SK-N-SH treated with all-trans-retinoic acid at 6 μM for 48 hours (cell line): ENCODE data around the gene TAAR9.
A peak's percentile ranks its signal among the peaks of the same experiment; 100 is the strongest.

Source experiments
- ATAC-seq: fragments of 200-7000 bp; cut with Tn5 transposase; 3 replicates; pipeline ENCODE4 v1.9.1; 2020; ENCODE audit warnings: mild to moderate bottlenecking, moderate library complexity
- ARNTL ChIP-seq: fragments of 450-650 bp; formaldehyde crosslinking; IDR thresholded peaks from 2 replicates; pipeline ENCODE4 v1.5.0; 2020; ENCODE audit warnings: low read depth, mild to moderate bottlenecking, moderate library complexity, borderline replicate concordance
- BACH2 ChIP-seq: fragments of 250-450 bp; sonication (Bioruptor Pico); IDR thresholded peaks from 2 replicates; pipeline ENCODE4 v1.9.0; 2021; ENCODE audit warnings: mild to moderate bottlenecking, borderline replicate concordance
- CSDC2 ChIP-seq: fragments of 250-450 bp; sonication (Bioruptor Pico); IDR thresholded peaks from 2 replicates; pipeline ENCODE4 v1.5.0; 2020; ENCODE audit warnings: mild to moderate bottlenecking, moderate library complexity
- ESRRG ChIP-seq: fragments of 250-450 bp; sonication (Bioruptor Pico); IDR thresholded peaks from 2 replicates; pipeline ENCODE4 v1.6.1; 2021; ENCODE audit warnings: mild to moderate bottlenecking
- GLIS3 ChIP-seq: fragments of 250-450 bp; sonication (Bioruptor Pico); IDR thresholded peaks from 2 replicates; pipeline ENCODE4 v1.5.0; 2020; ENCODE audit warnings: mild to moderate bottlenecking, moderate library complexity
- OSR1 ChIP-seq: fragments of 250-450 bp; sonication (Bioruptor Pico); IDR thresholded peaks from 2 replicates; pipeline ENCODE4 v1.8.0; 2022; ENCODE audit warnings: moderate library complexity, mild to moderate bottlenecking, inconsistent platforms
- PPARA ChIP-seq: fragments of 250-450 bp; sonication (Bioruptor Pico); IDR thresholded peaks from 2 replicates; pipeline ENCODE4 v1.5.0; 2020; ENCODE audit warnings: mild to moderate bottlenecking, borderline replicate concordance
- RARB ChIP-seq: fragments of 250-450 bp; sonication (Bioruptor Pico); IDR thresholded peaks from 2 replicates; pipeline ENCODE4 v1.8.0; 2021; ENCODE audit warnings: mild to moderate bottlenecking, moderate library complexity
- SNAI2 ChIP-seq: fragments of 250-450 bp; sonication (Bioruptor Pico); IDR thresholded peaks from 2 replicates; pipeline ENCODE4 v1.5.0; 2020; ENCODE audit warnings: mild to moderate bottlenecking, moderate library complexity
- TCF4 ChIP-seq: fragments of 250-450 bp; sonication (Bioruptor Pico); IDR thresholded peaks from 2 replicates; pipeline ENCODE4 v1.8.0; 2021; ENCODE audit warnings: mild to moderate bottlenecking, moderate library complexity, borderline replicate concordance
- TOX ChIP-seq: fragments of 250-450 bp; sonication (Bioruptor Pico); IDR thresholded peaks from 2 replicates; pipeline ENCODE4 v1.8.0; 2021; ENCODE audit warnings: mild to moderate bottlenecking, moderate library complexity, borderline replicate concordance
- ZC3H10 ChIP-seq: fragments of 250-450 bp; sonication (Bioruptor Pico); IDR thresholded peaks from 2 replicates; pipeline ENCODE4 v1.5.1; 2021; ENCODE audit warnings: mild to moderate bottlenecking, moderate library complexity
- ZFP3 ChIP-seq: fragments of 250-450 bp; sonication (Bioruptor Pico); IDR thresholded peaks from 2 replicates; pipeline ENCODE4 v1.5.0; 2020; ENCODE audit warnings: mild to moderate bottlenecking, moderate library complexity
- ZFP30 ChIP-seq: fragments of 450-650 bp; formaldehyde crosslinking; IDR thresholded peaks from 2 replicates; pipeline ENCODE4 v1.5.0; 2022; ENCODE audit warnings: mild to moderate bottlenecking, moderate library complexity
- ZNF565 ChIP-seq: fragments of 450-650 bp; formaldehyde crosslinking; conservative IDR thresholded peaks from 2 replicates; pipeline ENCODE4 v1.5.0; 2020; ENCODE audit warnings: low read depth, mild to moderate bottlenecking, moderate library complexity
- ZNF70 ChIP-seq: fragments of 450-650 bp; formaldehyde crosslinking; IDR thresholded peaks from 2 replicates; pipeline ENCODE4 v1.5.0; 2020; ENCODE audit warnings: mild to moderate bottlenecking, moderate library complexity
- TF ChIP-seq, protein P1 (sequence below): fragments of 250-450 bp; sonication (Bioruptor Pico); IDR thresholded peaks from 2 replicates; pipeline ENCODE4 v1.5.1; 2021; ENCODE audit warnings: mild to moderate bottlenecking, moderate library complexity
- TF ChIP-seq, protein P2 (sequence below): fragments of 250-450 bp; sonication (Bioruptor Pico); IDR thresholded peaks from 2 replicates; pipeline ENCODE4 v1.5.1; 2020; ENCODE audit warnings: low read depth, mild to moderate bottlenecking, moderate library complexity
- TF ChIP-seq, protein P3 (sequence below): fragments of 250-450 bp; sonication (Bioruptor Pico); IDR thresholded peaks from 2 replicates; pipeline ENCODE4 v1.5.0; 2020; ENCODE audit warnings: mild to moderate bottlenecking, moderate library complexity
- TF ChIP-seq, protein P4 (sequence below): fragments of 250-450 bp; sonication (Bioruptor Pico); IDR thresholded peaks from 2 replicates; pipeline ENCODE4 v1.8.0; 2020; ENCODE audit warnings: mild to moderate bottlenecking, moderate library complexity, borderline replicate concordance
- TF ChIP-seq, protein P5 (sequence below): fragments of 250-450 bp; sonication (Bioruptor Pico); IDR thresholded peaks from 2 replicates; pipeline ENCODE4 v1.8.0; 2021; ENCODE audit warnings: low read depth, mild to moderate bottlenecking, moderate library complexity, borderline replicate concordance

TAAR9 gene

DNA sequence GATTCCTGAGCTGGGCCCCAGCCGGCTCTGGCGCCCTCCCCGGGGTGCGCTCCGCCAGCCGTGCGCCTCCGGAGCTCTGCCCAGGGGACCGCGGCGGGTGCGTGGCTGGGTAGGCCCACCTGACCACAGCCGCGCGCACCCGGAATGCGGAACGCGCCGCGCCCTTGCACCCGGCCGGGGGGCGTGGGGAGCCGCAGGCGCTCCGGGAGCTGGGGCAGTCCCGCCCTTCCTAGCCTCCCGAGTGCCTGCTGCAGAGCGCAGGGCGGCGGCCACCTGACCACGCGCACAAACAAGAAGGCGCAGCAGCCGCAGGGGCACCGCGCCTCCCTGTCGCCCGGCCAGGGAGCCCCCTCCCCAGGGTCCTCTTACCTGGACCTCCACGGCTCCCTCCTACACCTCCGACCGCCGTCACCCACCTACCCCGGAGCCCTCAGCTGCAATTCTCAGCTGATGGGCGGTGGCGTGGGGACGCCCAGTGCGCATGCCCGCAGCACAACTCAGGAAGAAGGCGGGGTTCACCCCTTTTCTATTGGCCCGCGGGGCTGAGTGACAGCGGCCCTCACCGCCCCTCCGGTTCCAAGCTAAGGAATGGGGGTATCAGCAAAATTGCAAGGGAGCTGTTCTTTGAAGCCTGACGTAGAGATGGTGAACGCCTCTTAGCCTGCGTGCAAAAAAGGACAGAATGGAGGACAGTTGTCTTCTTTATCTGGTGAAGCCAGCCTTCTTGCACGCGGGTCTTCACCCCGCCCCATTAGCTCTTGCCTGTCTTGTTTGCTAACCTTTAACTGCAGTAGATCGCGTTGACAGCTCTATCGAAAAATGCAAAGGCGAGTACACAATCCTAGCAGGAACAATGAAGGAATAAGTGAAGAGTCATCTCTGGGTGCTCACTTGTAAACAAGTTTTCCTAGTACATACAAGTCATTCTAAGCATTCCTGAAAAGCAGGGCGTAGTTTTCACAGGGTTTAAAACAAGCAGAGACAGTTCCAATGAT, 25.1 kb upstream of the TAAR9 start, which contains the start of gene STX7:
Gene STX7 (minus strand): TSS at position 479 of the 995 bp plus-strand sequence. CDS start 9,586 bp downstream, outside the sequence.
- no peak for TF ChIP-seq ZFP3 (CRISPR knock-in tag)
- no peak for TF ChIP-seq ARNTL
- TF ChIP-seq CSDC2 (CRISPR knock-in tag): no peak
- TF ChIP-seq GLIS3 (CRISPR knock-in tag): no peak
- TF ChIP-seq ZNF70 (CRISPR knock-in tag): no peak
- TF ChIP-seq ZFP30 (CRISPR knock-in tag): no peak
- no peak for TF ChIP-seq ZNF565 (CRISPR knock-in tag)
- no peak for TF ChIP-seq BACH2 (CRISPR knock-in tag)
- TF ChIP-seq, protein P1, sequence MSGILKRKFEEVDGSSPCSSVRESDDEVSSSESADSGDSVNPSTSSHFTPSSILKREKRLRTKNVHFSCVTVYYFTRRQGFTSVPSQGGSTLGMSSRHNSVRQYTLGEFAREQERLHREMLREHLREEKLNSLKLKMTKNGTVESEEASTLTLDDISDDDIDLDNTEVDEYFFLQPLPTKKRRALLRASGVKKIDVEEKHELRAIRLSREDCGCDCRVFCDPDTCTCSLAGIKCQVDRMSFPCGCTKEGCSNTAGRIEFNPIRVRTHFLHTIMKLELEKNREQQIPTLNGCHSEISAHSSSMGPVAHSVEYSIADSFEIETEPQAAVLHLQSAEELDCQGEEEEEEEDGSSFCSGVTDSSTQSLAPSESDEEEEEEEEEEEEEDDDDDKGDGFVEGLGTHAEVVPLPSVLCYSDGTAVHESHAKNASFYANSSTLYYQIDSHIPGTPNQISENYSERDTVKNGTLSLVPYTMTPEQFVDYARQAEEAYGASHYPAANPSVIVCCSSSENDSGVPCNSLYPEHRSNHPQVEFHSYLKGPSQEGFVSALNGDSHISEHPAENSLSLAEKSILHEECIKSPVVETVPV (CRISPR knock-in tag): no peak
- TF ChIP-seq PPARA (CRISPR knock-in tag): no peak
- TF ChIP-seq, protein P2, sequence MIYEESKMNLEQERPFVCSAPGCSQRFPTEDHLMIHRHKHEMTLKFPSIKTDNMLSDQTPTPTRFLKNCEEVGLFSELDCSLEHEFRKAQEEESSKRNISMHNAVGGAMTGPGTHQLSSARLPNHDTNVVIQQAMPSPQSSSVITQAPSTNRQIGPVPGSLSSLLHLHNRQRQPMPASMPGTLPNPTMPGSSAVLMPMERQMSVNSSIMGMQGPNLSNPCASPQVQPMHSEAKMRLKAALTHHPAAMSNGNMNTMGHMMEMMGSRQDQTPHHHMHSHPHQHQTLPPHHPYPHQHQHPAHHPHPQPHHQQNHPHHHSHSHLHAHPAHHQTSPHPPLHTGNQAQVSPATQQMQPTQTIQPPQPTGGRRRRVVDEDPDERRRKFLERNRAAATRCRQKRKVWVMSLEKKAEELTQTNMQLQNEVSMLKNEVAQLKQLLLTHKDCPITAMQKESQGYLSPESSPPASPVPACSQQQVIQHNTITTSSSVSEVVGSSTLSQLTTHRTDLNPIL (CRISPR knock-in tag): no peak
- no peak for TF ChIP-seq SNAI2 (CRISPR knock-in tag)
- no peak for TF ChIP-seq TCF4 (CRISPR knock-in tag)
- no peak for TF ChIP-seq ZC3H10
- TF ChIP-seq, protein P3, sequence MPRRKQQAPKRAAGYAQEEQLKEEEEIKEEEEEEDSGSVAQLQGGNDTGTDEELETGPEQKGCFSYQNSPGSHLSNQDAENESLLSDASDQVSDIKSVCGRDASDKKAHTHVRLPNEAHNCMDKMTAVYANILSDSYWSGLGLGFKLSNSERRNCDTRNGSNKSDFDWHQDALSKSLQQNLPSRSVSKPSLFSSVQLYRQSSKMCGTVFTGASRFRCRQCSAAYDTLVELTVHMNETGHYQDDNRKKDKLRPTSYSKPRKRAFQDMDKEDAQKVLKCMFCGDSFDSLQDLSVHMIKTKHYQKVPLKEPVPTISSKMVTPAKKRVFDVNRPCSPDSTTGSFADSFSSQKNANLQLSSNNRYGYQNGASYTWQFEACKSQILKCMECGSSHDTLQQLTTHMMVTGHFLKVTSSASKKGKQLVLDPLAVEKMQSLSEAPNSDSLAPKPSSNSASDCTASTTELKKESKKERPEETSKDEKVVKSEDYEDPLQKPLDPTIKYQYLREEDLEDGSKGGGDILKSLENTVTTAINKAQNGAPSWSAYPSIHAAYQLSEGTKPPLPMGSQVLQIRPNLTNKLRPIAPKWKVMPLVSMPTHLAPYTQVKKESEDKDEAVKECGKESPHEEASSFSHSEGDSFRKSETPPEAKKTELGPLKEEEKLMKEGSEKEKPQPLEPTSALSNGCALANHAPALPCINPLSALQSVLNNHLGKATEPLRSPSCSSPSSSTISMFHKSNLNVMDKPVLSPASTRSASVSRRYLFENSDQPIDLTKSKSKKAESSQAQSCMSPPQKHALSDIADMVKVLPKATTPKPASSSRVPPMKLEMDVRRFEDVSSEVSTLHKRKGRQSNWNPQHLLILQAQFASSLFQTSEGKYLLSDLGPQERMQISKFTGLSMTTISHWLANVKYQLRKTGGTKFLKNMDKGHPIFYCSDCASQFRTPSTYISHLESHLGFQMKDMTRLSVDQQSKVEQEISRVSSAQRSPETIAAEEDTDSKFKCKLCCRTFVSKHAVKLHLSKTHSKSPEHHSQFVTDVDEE: no peak
- TF ChIP-seq, protein P4, sequence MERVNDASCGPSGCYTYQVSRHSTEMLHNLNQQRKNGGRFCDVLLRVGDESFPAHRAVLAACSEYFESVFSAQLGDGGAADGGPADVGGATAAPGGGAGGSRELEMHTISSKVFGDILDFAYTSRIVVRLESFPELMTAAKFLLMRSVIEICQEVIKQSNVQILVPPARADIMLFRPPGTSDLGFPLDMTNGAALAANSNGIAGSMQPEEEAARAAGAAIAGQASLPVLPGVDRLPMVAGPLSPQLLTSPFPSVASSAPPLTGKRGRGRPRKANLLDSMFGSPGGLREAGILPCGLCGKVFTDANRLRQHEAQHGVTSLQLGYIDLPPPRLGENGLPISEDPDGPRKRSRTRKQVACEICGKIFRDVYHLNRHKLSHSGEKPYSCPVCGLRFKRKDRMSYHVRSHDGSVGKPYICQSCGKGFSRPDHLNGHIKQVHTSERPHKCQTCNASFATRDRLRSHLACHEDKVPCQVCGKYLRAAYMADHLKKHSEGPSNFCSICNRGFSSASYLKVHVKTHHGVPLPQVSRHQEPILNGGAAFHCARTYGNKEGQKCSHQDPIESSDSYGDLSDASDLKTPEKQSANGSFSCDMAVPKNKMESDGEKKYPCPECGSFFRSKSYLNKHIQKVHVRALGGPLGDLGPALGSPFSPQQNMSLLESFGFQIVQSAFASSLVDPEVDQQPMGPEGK (CRISPR knock-in tag): no peak
- TF ChIP-seq, protein P5, sequence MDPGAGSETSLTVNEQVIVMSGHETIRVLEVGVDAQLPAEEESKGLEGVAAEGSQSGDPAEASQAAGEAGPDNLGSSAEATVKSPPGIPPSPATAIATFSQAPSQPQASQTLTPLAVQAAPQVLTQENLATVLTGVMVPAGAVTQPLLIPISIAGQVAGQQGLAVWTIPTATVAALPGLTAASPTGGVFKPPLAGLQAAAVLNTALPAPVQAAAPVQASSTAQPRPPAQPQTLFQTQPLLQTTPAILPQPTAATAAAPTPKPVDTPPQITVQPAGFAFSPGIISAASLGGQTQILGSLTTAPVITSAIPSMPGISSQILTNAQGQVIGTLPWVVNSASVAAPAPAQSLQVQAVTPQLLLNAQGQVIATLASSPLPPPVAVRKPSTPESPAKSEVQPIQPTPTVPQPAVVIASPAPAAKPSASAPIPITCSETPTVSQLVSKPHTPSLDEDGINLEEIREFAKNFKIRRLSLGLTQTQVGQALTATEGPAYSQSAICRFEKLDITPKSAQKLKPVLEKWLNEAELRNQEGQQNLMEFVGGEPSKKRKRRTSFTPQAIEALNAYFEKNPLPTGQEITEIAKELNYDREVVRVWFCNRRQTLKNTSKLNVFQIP (CRISPR knock-in tag): no peak
- no peak for TF ChIP-seq OSR1 (CRISPR knock-in tag)
- TF ChIP-seq TOX (CRISPR knock-in tag): no peak

DNA sequence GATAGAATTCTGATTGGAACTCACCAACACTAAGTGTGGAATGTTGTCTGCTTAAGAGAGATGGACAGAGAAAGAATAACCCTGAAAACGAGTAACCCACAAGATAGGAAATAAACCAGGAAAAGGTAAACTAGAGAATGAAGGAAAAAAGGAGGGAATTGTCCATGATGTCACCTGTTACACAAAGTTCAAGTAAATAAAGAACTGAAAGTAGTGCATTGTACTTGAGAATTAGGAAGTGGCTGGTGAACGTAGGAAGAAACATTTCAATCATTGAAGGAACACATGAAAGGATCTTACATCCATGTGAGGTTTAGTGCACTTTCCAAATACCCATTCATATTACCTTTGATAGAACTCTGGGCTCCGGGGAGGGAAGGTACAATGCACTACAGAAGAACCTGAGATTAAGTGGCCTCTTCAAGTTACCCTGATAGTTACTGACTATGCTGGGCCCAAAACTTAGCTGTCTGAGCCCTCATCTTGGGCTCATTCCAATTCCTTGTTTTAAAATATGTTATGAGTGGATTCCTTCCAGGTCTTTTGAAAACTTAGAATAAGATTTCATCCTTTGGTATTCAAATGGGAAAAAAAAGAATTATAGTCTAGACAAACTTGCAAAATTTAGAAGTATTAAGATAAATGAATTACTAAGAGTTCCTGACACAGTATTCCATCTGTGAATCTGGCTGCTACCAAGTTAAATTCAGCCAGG, 24.1 kb upstream of the TAAR9 start:
- no peak for ATAC-seq
- TF ChIP-seq CSDC2 (CRISPR knock-in tag) (no peak), PPARA (CRISPR knock-in tag) (no peak), ESRRG (CRISPR knock-in tag) (no peak), ZNF565 (CRISPR knock-in tag) (no peak), RARB (CRISPR knock-in tag) (no peak)
- TF ChIP-seq, protein P1 (CRISPR knock-in tag): no peak
- TF ChIP-seq, protein P3: no peak

More for the DNA sequence above, 25.1 kb upstream of the TAAR9 start, which contains the start of gene STX7:
- ATAC-seq: peak; percentile 96
